Mesenchymal stem cell (in vitro differentiated cells and primary cell): ENCODE data around the gene POLR1C. TPM values are rescaled to one million over a fixed set of nuclear protein-coding genes. Genes with fewer than 3 reads are reported as not detected.

ENCODE experiments used
- small RNA-seq: library from polyadenylated mRNA; stranded (forward); fragments of <200 nt; extraction: miRNeasy Mini kit (QIAGEN cat#:217004); gene quantifications from one replicate; pipeline ENCODE3, GENCODE V24; 2013; ENCODE audit warnings: low read depth

The POLR1C gene

Small RNAs within 50 kb of the gene (small RNA-seq; reads per million reads assigned to genes)
- gene RF00426 (not detected), gene RNU6-1113P (not detected)
